ENCODE data around the gene SRPX2.

DNA sequence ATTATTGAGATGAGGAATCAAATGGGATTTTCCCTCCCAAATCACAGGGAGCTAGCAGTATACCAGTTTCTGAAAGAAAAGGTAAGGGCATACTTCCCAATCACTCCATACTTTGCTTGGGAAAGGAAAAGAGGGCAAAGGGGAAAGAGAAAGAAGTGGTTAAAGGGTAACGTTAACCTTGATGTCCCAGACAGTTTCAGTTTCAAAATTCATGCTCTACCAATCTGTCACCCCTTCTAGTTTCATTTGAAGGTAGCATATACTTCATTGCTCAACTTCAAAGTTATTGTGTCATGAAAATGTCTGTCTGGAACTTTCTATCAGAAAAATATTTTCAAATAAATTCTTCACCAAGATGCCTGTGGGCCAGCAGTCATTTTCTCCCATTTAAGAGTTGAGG is 43.2 kb upstream of the SRPX2 start:
- TF ChIP-seq EZH2phosphoT487 (IDR thresholded peaks at IDR 0.05; ENCODE audit: borderline replicate concordance, low read depth) (no peak), TAF1 (IDR thresholded peaks at IDR 0.05; ENCODE audit: borderline replicate concordance, low read depth, low read length) (no peak), FOSL2 (IDR thresholded peaks at IDR 0.05; ENCODE audit: borderline replicate concordance, low read depth) (no peak), JUND (IDR thresholded peaks at IDR 0.05) (no peak), SIN3A (IDR thresholded peaks at IDR 0.05; ENCODE audit: borderline replicate concordance, low read depth, low read length) (no peak), EP300 (IDR thresholded peaks at IDR 0.05; ENCODE audit: borderline replicate concordance in 1 of 2, low read depth in 1 of 2, low read length in 1 of 2) (no peak), POLR2AphosphoS5 (IDR thresholded peaks at IDR 0.05; ENCODE audit: low read depth, low read length) (no peak), NFIC (IDR thresholded peaks at IDR 0.05; ENCODE audit: borderline replicate concordance) (no peak)
- TF ChIP-seq, protein P1, sequence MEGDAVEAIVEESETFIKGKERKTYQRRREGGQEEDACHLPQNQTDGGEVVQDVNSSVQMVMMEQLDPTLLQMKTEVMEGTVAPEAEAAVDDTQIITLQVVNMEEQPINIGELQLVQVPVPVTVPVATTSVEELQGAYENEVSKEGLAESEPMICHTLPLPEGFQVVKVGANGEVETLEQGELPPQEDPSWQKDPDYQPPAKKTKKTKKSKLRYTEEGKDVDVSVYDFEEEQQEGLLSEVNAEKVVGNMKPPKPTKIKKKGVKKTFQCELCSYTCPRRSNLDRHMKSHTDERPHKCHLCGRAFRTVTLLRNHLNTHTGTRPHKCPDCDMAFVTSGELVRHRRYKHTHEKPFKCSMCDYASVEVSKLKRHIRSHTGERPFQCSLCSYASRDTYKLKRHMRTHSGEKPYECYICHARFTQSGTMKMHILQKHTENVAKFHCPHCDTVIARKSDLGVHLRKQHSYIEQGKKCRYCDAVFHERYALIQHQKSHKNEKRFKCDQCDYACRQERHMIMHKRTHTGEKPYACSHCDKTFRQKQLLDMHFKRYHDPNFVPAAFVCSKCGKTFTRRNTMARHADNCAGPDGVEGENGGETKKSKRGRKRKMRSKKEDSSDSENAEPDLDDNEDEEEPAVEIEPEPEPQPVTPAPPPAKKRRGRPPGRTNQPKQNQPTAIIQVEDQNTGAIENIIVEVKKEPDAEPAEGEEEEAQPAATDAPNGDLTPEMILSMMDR (IDR thresholded peaks at IDR 0.05): no peak
